Measurements from ENCODE around the gene SUN3. TPM values are rescaled to one million over a fixed set of nuclear protein-coding genes. Genes with fewer than 3 reads are reported as not detected.

SUN3 gene
- total and polyA plus RNA-seq, 4 experiments from 2014 or later = 0.56 TPM; not detected in 3

GRCh38 chr7:47937711-47938573 is 91.0 kb downstream of the SUN3 start:
- Mint-ChIP-seq H3K9me3 (no peaks in the 10 kb centered on the region), H3K27me3 (no peaks in the 10 kb centered on the region), H3K4me1 (no peaks in the 10 kb centered on the region), H3K36me3 (no peaks in the 10 kb centered on the region), H3K4me3 (no peak overlapping the region), H3K27ac (no peak overlapping the region)
- Histone ChIP-seq H3K27ac (ENCODE audit: low read depth, low read length) (no peak overlapping the region), H3K4me3 (ENCODE audit: low read length in 2 of 2) (no peak overlapping the region), H3K36me3 (ENCODE audit: insufficient read depth, low read length) (no peaks in the 10 kb centered on the region), H3K4me1 (ENCODE audit: insufficient read depth, low read length) (no peaks in the 10 kb centered on the region), H3K9me3 (ENCODE audit: control insufficient read depth in 1 of 2, low read length in 2 of 2) (no peaks in the 10 kb centered on the region), H3K27me3 (ENCODE audit: insufficient read depth, low read length) (no peaks in the 10 kb centered on the region)
- CTCF ChIA-PET (ENCODE audit: partially characterized antibody) = interaction anchor here (1.0 to 2.2 kb wide), 3 partner anchors 7 to 172 kb away, joined by 3 to 7 read pairs (median 5); no protein-coding TSS in a partner anchor
- no peak for DNase-seq
- POLR2A ChIA-PET (ENCODE audit: partially characterized antibody) = no interaction called here
- intact Hi-C loops (cut with micrococcal nuclease) = no loop called here

Other genes starting within 250 kb of the SUN3 start
- under 1 TPM; 0.55 to 0.73 TPM for gene PKD1L1, start 80.6 kb downstream of the SUN3 start, total RNA-seq
- not detected for gene PKD1L1, start 80.6 kb downstream of the SUN3 start, polyA plus RNA-seq
- gene HUS1, start 49.5 kb downstream of the SUN3 start, total RNA-seq = 10 to 100 TPM; 72.5 to 74.1 TPM
- gene HUS1, start 49.5 kb downstream of the SUN3 start, polyA plus RNA-seq = 10 to 100 TPM; 39.7 to 53.9 TPM
- not detected for gene C7orf57, start 6.4 kb upstream of the SUN3 start, total RNA-seq
- gene C7orf57, start 6.4 kb upstream of the SUN3 start, polyA plus RNA-seq = under 1 TPM; 0.16 to 0.22 TPM
- gene UPP1, start 60.2 kb upstream of the SUN3 start, total RNA-seq = 10 to 100 TPM; 52.7 to 54.2 TPM
- 100 to 1,000 TPM; 107 to 123 TPM for gene UPP1, start 60.2 kb upstream of the SUN3 start, polyA plus RNA-seq
- not detected for gene ABCA13, start 142.4 kb upstream of the SUN3 start, total RNA-seq
- gene ABCA13, start 142.4 kb upstream of the SUN3 start, polyA plus RNA-seq = not detected